ENCODE results near the gene C6.

GRCh38 chr5:41223962-41224361 lies 10.6 kb upstream of the C6 start:
- TF ChIP-seq CTCF (conservative IDR thresholded peaks at IDR 0.05), result no peak
- TF ChIP-seq EZH2 (IDR thresholded peaks at IDR 0.05; ENCODE audit: low read depth), result no peak
